GM18519 (cell line): ENCODE results near the gene CNTNAP5.

Experiments
- ATAC-seq: cut with Tn5 transposase; IDR thresholded peaks from one replicate; pipeline ENCODE4 v1.9.1; 2021; ENCODE audit warnings: mild to moderate bottlenecking, moderate library complexity; ENCODE audit not compliant: unreplicated experiment, low FRiP score

CNTNAP5 gene

GRCh38 chr2:124254621-124255020 is 229.5 kb downstream of the CNTNAP5 start:
- ATAC-seq, result no peak

DNA sequence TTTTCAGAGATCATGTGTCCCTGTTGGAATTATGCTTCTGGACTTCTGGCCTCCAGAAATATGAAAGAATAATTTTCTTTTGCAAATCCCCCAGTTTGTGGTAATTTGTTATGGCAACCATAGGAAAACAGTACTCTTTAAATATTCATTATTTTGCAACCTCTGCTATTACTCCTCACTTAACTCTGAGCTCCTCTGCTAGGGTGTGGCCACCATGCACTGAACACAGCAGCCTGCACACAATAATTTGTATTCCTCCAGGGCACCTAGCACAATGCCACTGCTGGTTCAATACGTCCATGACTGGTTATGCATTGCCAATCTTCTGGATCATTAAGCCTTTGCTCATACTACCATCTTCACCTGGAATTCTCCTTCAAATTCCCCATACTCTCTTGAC is 232.0 kb downstream of the CNTNAP5 start:
- ATAC-seq, result no peak

DNA sequence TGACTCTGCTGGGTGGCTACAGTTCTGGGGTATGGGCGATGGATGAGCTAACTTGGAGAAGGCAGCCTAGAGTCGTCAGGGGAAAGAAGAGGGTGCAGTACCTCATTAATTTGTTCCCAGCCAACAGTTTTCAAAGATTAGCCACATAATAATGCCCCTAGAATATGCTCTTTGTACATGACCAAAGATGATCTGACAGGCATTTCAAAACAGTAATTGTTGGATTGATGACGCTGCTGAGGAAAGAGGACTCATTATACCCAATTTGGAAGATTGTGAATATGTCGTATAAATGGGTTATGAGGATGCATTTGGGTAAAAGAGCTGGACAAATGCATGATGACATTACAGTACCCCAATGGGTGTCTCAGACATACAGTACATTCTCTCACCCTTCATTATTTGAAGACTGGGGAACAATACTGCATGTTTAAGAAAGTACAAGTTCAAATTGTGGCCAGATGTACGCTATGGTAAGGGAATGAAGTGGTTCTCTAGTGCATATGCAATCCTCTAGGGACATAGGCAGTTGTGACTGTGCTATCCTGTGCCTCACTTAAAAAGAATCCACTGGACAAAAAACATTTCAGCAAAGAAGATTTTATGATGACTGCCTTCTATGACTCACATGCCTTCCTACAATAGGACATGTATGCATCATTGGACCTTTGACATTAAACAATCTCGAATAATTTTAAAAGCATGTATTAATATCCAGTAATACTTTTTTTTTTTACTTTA is 233.2 kb downstream of the CNTNAP5 start:
- no peak for ATAC-seq

DNA sequence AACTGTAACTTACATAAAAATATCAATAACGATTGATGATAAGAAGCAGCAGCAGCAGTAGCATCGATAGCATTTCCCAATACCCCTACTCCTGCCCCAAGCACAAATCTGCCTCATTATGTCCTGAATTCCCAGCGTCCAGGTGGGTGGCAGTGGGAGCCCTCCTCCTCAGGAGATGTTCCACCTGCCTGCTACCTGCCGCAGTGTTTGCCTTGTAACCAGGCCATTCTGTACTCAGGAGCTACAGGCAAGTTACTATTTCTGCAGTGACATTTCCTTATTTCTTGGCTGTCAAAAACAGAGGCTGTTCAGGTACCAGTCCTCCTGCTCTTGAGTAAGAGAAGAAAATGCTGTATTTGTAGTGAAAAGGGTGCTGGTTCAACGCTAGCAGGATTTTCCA is 236.4 kb downstream of the CNTNAP5 start:
- no peak for ATAC-seq

GRCh38 chr2:124264551-124265091 is 239.5 kb downstream of the CNTNAP5 start:
- ATAC-seq, result no peak

DNA sequence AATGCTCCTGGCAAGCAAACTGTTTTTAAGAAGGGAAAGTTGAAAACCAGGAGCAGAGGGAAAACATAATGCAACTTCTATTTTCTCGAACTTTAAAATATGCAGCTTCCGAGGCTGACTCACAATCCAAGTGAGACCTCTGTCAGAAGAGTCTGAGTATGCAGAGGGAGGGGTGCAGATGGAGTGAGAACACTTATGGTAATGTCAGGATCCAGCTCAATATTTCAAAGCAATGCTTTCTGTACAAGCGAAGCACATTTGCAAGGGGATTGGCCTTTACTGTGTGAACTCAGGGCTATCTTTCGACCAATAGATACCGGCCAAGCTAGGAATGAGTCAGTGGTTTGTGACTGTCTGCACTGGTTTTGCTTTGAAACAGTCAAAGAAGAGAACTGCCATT is 242.7 kb downstream of the CNTNAP5 start:
- ATAC-seq, result no peak

DNA sequence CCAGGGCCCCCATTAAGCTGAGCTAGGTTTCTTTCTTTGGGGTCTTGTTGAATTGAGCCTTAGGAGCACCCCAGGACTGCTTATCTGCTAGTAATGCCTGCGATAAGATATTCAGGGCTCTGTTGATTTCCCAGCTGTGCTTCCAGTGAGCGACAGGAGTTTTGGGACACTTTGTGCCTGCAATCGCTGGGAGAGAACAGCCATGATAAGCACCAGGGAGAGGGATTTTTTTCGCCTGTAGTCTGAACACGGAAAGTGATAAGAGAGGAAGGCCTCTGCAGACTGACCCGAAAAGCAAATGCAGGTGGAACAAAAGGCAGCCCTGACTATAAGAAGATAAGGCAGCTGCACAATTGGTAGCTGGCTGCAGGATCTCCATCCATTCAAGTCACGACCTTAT is 244.3 kb downstream of the CNTNAP5 start:
- no peak for ATAC-seq

- no peak for ATAC-seq
Measured at GRCh38 chr2:124272261-124272841, 247.3 kb downstream of the CNTNAP5 start.

DNA sequence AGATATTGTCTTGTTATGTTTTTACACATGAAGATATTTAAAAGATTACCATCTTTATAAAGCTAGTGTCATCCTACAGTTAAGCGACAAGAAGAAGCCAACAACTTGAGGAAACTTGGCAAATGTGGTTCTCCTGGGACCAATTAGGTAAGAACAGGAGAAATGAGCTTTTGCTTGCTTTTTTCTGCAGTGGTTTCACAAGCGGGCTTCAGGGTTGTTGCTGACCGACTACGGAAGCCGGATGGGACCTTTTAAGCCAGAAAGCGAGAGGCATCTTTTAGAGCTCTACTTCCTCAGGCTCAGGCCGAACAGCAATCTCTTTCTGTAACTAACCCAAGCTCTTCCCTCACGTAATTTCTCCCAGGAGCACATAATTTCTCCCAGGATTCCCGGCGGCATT is 256.5 kb downstream of the CNTNAP5 start:
- no peak for ATAC-seq

DNA sequence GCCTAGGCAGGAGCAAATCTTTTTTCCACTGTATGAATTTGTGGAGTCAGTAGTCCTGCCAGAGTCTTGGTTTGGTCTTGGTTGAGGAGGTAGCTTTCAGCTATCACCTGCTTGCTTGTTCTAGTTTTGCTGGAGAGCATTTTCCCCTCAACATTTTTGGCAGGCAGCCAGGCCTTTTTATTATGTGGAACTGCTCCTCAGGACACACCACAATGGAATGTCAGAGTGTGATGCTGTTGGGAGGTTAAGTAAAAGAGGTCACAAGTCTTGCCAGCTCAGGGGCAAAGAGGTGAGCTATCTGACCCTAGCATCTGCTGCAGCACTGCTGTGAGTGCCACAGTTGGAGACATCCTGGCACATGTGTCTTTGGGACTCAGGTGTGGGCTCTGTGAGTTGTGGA is 258.0 kb downstream of the CNTNAP5 start:
- ATAC-seq, result no peak

GRCh38 chr2:124286089-124286783 is 261.1 kb downstream of the CNTNAP5 start:
- no peak for ATAC-seq

GRCh38 chr2:124289060-124289459 is 264.0 kb downstream of the CNTNAP5 start:
- no peak for ATAC-seq

DNA sequence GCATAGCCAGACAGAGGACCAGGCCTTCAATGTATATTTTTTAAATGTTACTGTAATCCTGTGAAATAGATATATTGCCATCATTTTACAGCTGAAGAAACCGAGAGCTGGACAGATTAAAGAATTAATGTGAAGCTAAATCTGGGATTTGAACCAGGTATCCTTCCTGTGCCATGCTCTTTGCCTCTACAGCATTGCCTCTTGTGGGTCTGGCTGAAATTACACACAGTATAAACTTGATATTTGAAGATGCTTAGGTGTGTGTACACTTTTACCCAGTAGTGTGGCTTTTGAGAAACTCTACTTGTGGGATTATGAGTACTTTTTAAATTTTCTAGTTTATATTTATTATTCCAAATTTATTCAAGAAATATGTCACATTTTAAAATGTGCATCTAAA is 264.5 kb downstream of the CNTNAP5 start:
- no peak for ATAC-seq

GRCh38 chr2:124296470-124296869 is 271.4 kb downstream of the CNTNAP5 start:
- ATAC-seq, result no peak

DNA sequence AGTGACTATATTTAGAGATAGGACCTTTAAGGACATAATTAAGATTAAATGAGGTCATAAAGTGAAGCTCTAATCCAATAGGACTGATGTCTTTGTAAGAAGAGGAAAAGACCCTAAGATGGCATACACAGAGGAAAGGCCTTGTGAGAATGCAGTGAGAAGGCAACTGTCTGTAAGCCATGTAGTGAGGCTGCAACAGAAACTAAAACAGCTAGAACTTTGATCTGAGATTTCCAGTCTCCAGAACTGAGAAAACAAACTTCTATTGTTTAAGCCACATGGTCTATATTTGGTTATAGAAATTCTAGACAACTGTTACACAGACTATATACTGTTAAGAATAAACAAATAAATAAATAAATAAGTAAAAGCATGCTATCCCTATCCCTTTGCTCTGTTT is 276.8 kb downstream of the CNTNAP5 start:
- no peak for ATAC-seq

GRCh38 chr2:124308319-124309062 is 283.4 kb downstream of the CNTNAP5 start:
- ATAC-seq, result no peak

- no peak for ATAC-seq
Measured at GRCh38 chr2:124309563-124310138, 284.6 kb downstream of the CNTNAP5 start.

DNA sequence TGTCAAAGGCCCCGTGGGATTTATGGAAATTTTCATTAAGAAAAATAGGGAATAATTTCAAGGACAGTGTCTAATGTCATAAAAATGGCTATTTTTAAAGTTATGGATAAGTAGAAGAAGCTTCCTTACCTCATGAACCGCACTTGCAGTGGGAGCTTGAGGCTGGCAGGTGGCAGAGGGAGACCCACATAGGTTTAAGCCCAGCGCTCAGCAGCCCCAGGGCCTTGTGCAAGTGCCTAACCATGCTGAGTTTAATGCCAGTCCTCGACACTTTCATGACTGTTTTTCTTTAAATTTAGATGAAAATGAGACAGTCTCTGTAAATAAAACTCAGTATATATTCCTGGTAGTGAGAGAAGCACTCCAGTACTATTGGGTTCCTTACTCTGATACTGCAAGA is 285.6 kb downstream of the CNTNAP5 start:
- no peak for ATAC-seq

GRCh38 chr2:124314084-124314483 is 289.0 kb downstream of the CNTNAP5 start:
- ATAC-seq, result no peak

- no peak for ATAC-seq
Measured at GRCh38 chr2:124315221-124315880, 290.3 kb downstream of the CNTNAP5 start.
